HAP-1 (cell line): ENCODE data around the gene COA1.
"Not testable (repeated sequence)": the region's sequence is repeated elsewhere in the genome, so short reads cannot be mapped to it uniquely, and the experiment has no call there.

Experiments
- DNase-seq, 2 experiments: peaks; one replicate each; pipeline ENCODE4 v3.0.0-alpha.2; 2016 to 2020; ENCODE audit warnings: low spot score in 2 of 2
- H3K27me3 ChIP-seq: fragments of 250-450 bp; sonication (Bioruptor Pico); 2 replicates; pipeline ENCODE4 v1.5.1; 2020; ENCODE audit warnings: low read depth, mild to moderate bottlenecking, moderate library complexity
- H3K36me3 ChIP-seq: fragments of 250-450 bp; sonication (Bioruptor Pico); replicated peaks from 2 replicates; pipeline ENCODE4 v1.5.1; 2020; ENCODE audit warnings: mild to moderate bottlenecking
- H3K4me1 ChIP-seq: fragments of 250-450 bp; sonication (Bioruptor Pico); 2 replicates; pipeline ENCODE4 v1.5.1; 2020; ENCODE audit warnings: mild to moderate bottlenecking
- H3K4me3 ChIP-seq: fragments of 250-450 bp; sonication (Bioruptor Pico); 2 replicates; pipeline ENCODE4 v1.5.1; 2020; ENCODE audit warnings: mild to moderate bottlenecking, moderate library complexity
- H3K9me3 ChIP-seq: fragments of 250-450 bp; sonication (Bioruptor Pico); 2 replicates; pipeline ENCODE4 v1.5.1; 2020; ENCODE audit warnings: mild to moderate bottlenecking, moderate library complexity
- in situ Hi-C: fragments of 300-500 bp; cut with MboI; formaldehyde crosslinking; loops from 3 replicates; pipeline ENCODE4 v1.14.3; 2020; ENCODE audit warnings: low sequenced_read_pairs, inconsistent platforms, mixed read lengths

COA1 gene

DNA sequence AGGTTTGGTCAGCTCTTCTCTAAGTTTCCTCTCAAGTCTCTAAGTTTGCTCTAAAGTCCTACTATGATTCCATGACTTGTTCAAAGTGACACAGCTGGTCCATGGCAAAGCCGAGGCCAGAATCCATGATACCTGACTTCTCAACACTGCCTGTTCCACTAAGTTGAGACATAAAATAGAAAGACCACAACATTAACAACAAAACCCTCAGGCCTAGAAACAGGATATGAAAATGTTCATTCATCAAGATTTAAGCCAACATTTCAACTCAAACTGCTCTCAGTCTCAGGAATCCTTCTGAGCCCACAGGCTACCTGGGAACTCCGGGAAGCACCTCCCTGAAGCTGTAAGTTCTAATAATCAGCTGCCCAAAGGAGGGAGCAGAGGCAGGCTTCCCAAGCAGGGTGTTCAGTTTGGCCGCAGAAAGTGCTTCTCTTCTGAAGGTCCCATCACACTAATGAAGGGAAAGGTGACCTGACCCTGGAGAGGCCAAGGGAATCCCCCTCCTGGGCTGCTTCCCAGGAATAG lies 83.6 kb downstream of the COA1 start:
- Histone ChIP-seq H3K4me3 (no peak overlapping the region), H3K36me3 (peaks cover 10% of the 10 kb centered on the region), H3K4me1 (peaks cover 35% of the 10 kb centered on the region), H3K27me3 (no peaks in the 10 kb centered on the region), H3K9me3 (no peaks in the 10 kb centered on the region)
- in situ Hi-C loops = no loop called here
- no peak for DNase-seq

DNA sequence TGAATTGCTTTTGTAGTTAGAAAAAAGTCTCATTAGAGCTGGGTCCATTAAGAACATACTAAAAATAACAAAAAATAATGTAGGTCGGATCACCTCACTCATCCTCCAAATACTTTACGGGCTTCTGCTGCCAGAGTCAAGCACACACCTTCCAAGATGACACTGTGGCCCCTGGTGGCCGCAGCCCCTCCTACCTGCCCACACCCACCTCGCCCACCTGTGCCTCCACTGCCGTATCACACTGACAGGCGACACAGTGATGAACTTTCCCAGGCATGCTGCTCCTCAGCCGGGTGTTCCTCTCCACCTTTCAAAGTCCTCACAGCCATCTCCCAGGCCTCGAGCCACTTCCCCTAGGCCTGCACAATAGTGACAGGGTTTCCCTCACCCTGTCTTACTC lies 85.5 kb downstream of the COA1 start:
- Histone ChIP-seq H3K36me3 (peaks cover 17% of the 10 kb centered on the region), H3K9me3 (no peaks in the 10 kb centered on the region), H3K4me3 (no peak overlapping the region), H3K27me3 (no peaks in the 10 kb centered on the region), H3K4me1 (peaks cover 47% of the 10 kb centered on the region)
- in situ Hi-C loops = no loop called here
- no peak for DNase-seq

DNA sequence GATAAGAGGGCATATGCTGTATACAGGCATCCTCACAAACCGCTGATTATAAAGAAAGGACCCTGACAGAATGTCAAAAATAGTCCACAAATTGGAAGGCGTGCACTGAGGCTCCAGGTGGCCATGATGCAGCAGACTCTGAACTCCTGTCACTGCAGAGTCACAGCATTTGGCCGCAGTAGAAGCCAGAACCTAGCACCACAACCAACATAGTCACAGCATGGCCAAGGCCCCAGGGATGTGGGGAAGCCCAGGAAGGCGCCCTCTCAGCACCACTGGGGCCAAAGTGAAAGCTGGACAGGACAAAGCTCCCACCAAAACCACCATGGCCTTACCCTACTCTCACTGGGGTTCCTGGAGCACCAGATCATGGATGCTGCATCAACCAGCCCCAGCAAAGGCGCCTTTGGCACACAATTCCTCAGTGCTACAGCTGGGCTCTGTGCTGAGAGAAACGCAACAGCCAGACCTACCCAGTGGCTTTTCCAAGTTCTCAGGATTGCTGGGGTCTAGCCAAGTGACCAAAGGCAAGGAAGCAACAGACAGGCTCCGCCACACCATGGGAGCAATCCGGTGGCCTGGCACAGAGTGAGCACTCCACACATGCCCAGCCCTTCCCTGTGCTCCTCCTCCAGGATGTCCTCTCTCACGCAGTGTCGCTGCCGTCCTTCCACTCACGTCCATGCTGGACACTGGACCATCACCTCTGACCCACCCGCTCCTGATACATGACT lies 86.3 kb downstream of the COA1 start:
- in situ Hi-C loops = no loop called here
- Histone ChIP-seq H3K4me3 (no peak overlapping the region), H3K4me1 (peaks cover 39% of the 10 kb centered on the region), H3K9me3 (no peaks in the 10 kb centered on the region), H3K36me3 (peaks cover 20% of the 10 kb centered on the region), H3K27me3 (no peaks in the 10 kb centered on the region)
- DNase-seq = no peak

DNA sequence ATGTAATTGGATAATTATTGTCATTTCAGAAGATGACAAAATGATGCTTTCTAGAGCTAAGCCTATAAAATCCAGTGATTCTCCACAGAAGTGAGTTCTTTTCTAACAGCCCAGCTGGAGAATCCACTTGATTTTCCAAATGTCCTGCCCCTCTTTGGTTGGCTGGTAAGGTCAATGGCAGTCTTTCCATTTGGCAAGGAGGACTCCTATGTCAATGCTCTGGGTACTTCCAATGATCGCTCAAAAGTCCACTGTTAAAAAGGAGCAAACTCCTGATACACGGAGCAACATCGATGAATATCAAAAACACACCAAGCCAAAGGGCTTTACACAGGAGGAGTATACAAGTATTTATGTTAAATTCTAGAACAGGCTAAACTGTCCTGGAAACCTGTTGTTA lies 88.6 kb downstream of the COA1 start:
- in situ Hi-C loops = no loop called here
- H3K4me3 ChIP-seq = no peak overlapping the region
- H3K27me3 ChIP-seq = no peaks in the 10 kb centered on the region
- H3K36me3 ChIP-seq = peaks cover 36% of the 10 kb centered on the region
- DNase-seq = no peak
- H3K9me3 ChIP-seq = no peaks in the 10 kb centered on the region
- peaks cover 19% of the 10 kb centered on the region for H3K4me1 ChIP-seq

DNA sequence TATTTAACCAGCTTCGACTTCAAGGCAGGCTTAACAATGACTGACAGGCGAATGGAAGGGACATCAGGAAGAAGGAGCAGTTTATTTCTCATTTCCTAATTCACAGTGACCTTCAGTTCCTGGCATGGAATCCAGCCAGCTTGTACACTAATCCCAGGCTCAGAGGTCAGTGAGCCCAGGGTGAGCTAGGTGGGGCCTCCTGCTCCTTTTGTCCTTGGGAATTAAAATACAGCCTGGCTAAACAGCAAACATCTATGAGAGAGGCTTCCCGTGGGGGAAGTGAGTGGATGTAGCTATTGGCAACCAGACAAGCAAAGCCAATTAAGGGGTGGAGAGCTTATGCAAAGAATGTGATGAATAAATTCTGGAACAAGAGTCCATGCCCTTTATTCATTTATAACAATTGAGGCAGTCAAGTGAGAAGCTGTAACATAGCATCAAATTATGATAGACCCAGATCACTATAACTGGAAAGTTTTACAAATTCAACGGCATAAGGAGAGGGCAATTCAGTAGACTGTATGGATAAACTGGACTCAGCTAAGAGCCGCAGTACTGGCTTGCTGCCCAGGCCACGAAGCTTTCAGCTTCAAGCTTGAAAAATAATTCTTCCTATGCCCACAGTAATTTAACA lies 89.3 kb downstream of the COA1 start:
- Histone ChIP-seq H3K4me1 (peaks cover 19% of the 10 kb centered on the region), H3K4me3 (no peak overlapping the region), H3K36me3 (peaks cover 38% of the 10 kb centered on the region), H3K27me3 (no peaks in the 10 kb centered on the region), H3K9me3 (no peaks in the 10 kb centered on the region)
- peak; percentile 89 to 98 for DNase-seq
- in situ Hi-C loops = no loop called here

DNA sequence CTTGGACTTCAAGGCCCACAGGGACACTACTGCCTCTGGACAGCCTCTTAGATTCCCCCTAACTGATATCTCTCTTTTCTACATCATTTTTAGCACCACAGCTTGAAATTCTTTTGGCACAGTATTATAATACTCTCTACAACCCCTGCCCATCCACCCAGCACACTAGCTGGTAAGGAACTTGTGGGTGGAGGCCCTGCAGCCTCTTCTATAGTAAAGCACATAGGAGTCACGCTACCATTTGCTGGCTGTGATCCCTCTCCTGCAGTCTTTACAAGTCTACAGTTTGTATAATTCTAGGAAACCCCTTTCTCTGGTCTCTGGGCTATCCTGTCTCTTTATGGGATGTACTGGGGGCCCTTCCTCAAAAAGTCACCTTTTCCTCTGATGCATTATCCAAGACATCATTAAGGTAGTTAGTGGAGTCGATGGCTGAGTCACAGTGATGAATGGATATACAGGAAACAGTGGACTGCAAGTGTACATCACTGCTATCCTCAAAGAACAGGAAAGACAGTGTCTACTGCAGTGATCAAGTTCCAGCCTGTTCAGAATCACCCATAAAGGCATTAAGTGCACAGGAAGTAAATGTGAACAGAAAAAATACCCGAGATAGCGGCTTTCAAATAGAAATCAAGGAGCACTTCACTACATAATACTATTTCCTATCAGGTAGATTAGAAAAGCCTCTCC lies 92.1 kb downstream of the COA1 start:
- H3K27me3 ChIP-seq = no peaks in the 10 kb centered on the region
- in situ Hi-C loops = no loop called here
- H3K4me1 ChIP-seq = peaks cover 19% of the 10 kb centered on the region
- peaks cover 61% of the 10 kb centered on the region for H3K36me3 ChIP-seq
- DNase-seq = no peak
- no peaks in the 10 kb centered on the region for H3K9me3 ChIP-seq
- H3K4me3 ChIP-seq = no peak overlapping the region

DNA sequence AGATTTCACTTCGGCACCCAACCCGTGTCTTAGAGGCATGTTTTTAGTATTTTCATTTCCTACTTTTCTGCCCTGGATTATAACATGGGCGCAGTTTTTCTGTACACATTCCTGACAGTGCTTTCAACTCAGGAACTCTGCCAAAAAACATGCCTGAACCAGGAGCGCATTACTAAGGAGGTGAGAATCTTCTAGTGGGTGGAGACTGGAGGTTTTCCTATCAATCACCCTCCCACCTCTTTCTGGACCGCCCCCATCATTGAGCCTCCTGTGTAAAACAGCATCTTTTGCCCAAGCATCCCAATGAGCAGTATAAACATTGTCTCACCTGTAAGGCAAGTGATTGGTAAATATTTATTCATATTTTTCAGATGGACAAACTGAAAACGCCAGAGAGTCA lies 93.2 kb downstream of the COA1 start:
- DNase-seq = no peak

DNA sequence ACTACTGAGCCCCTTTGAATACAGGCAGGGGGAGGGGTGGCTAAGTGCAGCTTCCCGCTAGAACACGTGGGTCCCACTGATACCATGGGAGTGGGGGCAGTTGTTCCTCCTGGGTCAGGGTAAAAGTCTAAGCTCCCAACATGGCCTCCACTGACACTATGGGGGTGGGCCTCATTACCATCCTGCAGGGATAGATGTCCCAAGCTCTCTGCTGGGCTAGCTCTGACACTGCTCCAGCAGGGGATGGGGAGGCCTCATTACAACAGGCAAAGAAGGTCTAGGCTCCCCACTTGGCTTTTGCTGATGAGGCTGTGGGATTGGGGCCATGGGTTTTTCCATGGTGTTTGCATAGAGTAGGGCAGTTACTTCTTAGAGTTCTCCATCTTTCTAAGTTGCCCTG lies 94.9 kb downstream of the COA1 start:
- no peaks in the 10 kb centered on the region for H3K27me3 ChIP-seq
- in situ Hi-C loops = no loop called here
- H3K9me3 ChIP-seq = no peaks in the 10 kb centered on the region
- no peak for DNase-seq
- no peak overlapping the region for H3K4me3 ChIP-seq
- peaks cover 3% of the 10 kb centered on the region for H3K4me1 ChIP-seq
- H3K36me3 ChIP-seq = peaks cover 70% of the 10 kb centered on the region

More for the DNA sequence above, 93.2 kb downstream of the COA1 start:
- H3K4me3 ChIP-seq = no peak overlapping the region
- H3K27me3 ChIP-seq = no peaks in the 10 kb centered on the region
- in situ Hi-C loops = no loop called here
- H3K9me3 ChIP-seq = no peaks in the 10 kb centered on the region
- peaks cover 17% of the 10 kb centered on the region for H3K4me1 ChIP-seq
- H3K36me3 ChIP-seq = peaks cover 72% of the 10 kb centered on the region

DNA sequence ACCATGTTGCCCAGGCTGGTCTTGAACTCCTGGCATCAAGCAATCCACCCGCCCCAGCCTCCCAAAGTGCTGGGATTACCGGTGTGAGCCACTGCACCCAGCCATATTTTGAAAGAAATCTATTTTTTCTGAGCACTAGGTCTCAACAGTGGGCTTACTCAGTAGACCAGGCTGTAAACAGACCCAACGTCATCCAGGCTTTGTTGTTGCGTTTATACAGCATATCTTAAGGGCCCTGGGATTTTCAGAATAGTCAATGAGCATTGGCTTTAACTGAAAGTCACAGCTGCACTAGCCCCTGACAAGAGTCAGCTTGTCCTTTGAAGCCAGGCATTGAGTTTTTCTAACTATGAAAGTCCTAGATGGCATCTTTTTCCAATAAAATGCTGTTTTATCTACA lies 96.6 kb downstream of the COA1 start:
- Histone ChIP-seq H3K36me3 (peaks cover 61% of the 10 kb centered on the region), H3K9me3 (no peaks in the 10 kb centered on the region), H3K4me3 (no peak overlapping the region), H3K4me1 (no peaks in the 10 kb centered on the region), H3K27me3 (no peaks in the 10 kb centered on the region)
- in situ Hi-C loops = no loop called here
- no peak for DNase-seq

DNA sequence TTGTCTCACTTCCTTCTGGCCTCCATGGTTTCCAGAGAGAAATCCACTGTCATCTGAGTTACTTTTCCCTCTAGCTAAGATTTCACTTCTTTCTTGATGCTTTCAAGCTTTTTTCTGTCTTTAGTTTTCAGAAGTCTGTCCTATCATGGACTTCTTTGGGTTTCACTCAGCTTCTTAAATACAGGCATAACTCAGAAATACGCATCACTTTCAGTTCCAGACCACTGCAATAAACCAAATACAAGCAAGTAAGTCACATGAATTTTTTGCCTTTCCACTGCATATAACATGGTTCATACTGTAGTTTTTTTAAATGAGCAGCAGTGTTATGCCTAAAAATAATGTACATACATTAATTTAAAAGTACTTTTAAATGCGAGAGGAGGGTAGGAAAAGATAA lies 97.8 kb downstream of the COA1 start:
- H3K9me3 ChIP-seq = no peaks in the 10 kb centered on the region
- DNase-seq = no peak
- no peaks in the 10 kb centered on the region for H3K4me1 ChIP-seq
- in situ Hi-C loops = no loop called here
- H3K4me3 ChIP-seq = no peak overlapping the region
- H3K36me3 ChIP-seq = peaks cover 58% of the 10 kb centered on the region
- H3K27me3 ChIP-seq = no peaks in the 10 kb centered on the region

DNA sequence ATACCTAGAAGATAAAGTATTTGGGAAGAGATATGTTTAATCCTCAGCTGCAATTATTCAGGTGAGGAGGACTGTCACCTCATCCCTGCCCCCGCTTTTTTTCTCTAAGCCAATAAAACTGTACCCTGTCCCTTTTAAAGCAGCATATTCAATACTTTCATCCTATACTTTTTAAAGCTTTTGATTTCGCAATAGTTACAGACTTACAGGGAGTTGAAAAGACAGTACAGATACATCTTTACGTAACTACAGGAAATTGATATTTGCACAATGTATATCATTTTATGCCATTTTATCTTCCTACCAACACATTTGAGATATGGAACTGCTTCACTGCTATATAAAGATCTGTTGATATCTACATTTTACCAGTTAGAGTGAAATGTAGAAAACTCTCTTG lies 98.8 kb downstream of the COA1 start:
- Histone ChIP-seq H3K4me3 (no peak overlapping the region), H3K4me1 (no peaks in the 10 kb centered on the region), H3K9me3 (no peaks in the 10 kb centered on the region), H3K27me3 (no peaks in the 10 kb centered on the region), H3K36me3 (peaks cover 55% of the 10 kb centered on the region)
- in situ Hi-C loops = no loop called here
- DNase-seq = no peak

DNA sequence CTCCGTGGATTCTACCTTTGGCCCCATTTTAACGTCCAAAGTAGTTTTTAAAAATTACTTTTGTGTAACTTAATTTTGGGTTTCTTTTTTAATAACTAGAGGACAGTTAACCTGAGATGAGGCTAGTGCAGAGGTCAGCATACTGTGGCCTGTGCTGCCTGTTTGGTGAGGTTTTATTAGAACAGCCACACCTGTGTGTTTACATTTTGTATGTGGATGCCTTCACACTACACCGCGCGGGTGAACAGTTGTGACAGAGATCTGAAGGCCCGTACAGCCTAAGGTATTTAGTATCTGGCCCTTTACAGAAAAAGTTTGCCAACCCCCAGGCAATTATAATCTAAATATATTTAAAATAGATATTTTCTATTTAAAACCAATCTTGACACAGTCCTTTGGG lies 99.5 kb downstream of the COA1 start:
- no peaks in the 10 kb centered on the region for H3K9me3 ChIP-seq
- in situ Hi-C loops = no loop called here
- no peak for DNase-seq

DNA sequence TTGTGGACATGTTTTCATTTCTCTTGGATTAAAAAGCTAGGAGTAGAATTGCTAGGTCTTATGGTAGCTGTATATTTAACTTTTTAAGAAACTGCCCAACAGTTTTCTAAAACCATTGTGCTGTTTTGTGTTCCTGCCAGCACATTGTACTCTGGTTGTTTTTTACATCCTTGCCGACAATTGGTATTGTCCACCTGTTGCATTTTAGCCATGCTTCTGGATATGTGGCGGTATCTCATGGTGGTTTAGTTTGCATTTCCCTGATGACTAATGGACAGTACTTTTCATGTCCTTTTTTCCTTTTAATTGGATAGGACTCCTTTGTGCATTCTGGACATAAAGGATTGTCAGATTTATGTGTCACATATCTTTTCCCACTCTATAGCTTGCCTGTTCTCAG lies 100.9 kb downstream of the COA1 start:
- DNase-seq = no peak
- in situ Hi-C loops = no loop called here
- no peaks in the 10 kb centered on the region for H3K9me3 ChIP-seq
- no peak overlapping the region for H3K4me3 ChIP-seq
- peaks cover 50% of the 10 kb centered on the region for H3K36me3 ChIP-seq
- no peaks in the 10 kb centered on the region; the same call in 1 of the 2 replicates for H3K4me1 ChIP-seq
- H3K27me3 ChIP-seq = no peaks in the 10 kb centered on the region

More for the DNA sequence above, 99.5 kb downstream of the COA1 start:
- no peaks in the 10 kb centered on the region for H3K27me3 ChIP-seq
- peaks cover 53% of the 10 kb centered on the region for H3K36me3 ChIP-seq
- H3K4me3 ChIP-seq = no peak overlapping the region
- no peaks in the 10 kb centered on the region; the same call in 1 of the 2 replicates for H3K4me1 ChIP-seq

DNA sequence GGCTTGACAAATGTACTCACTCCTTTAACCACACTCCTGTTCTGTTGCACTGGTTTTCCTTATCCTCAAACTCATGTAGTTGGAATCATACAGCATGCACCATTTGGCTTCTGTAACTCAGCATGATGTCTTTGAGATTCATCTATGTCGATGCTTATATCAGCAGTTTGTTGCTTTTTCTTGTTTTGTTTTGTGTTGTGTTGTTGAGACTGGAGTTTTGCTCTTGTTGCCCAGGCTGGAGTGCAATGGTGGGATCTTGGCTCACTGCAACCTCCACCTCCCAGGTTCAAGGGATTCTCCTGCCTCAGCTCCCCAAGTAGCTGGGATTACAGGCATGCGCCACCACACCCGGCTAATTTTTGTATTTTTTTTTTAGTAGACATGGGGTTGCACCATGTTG lies 101.5 kb downstream of the COA1 start:
- H3K4me3 ChIP-seq, DNase-seq, H3K4me1 ChIP-seq, H3K9me3 ChIP-seq, in situ Hi-C loops, H3K27me3 ChIP-seq: not testable (repeated sequence)
- H3K36me3 ChIP-seq = peaks cover 44% of the 10 kb centered on the region
